HL-60 (cell line): ENCODE results near the gene SMIM5.
"Not testable (repeated sequence)": the region's sequence is repeated elsewhere in the genome, so short reads cannot be mapped to it uniquely, and the experiment has no call there.

Experiments used
- DNase-seq, 2 experiments: peaks; one replicate each; pipeline ENCODE4 v3.0.0-alpha.2; 2010 to 2020; ENCODE audit warnings: low read depth in 1 of 2, low spot score in 1 of 2
- H3K27ac ChIP-seq: fragments of 250-450 bp; sonication (Bioruptor Pico); replicated peaks from 2 replicates; pipeline ENCODE4 v1.5.1; 2020; ENCODE audit warnings: mild to moderate bottlenecking, moderate library complexity
- H3K27me3 ChIP-seq: fragments of 250-450 bp; sonication (Bioruptor Pico); 2 replicates; pipeline ENCODE4 v1.5.1; 2021; ENCODE audit warnings: mild to moderate bottlenecking, moderate library complexity; ENCODE audit not compliant: insufficient read depth, poor library complexity, severe bottlenecking
- H3K4me3 ChIP-seq: replicated peaks from 2 replicates; pipeline ENCODE4 v1.5.1; 2011; ENCODE audit warnings: mild to moderate bottlenecking, control low read depth, low read length; ENCODE audit not compliant: insufficient read depth
- GABPA ChIP-seq: IDR thresholded peaks from 2 replicates; pipeline ENCODE4 v1.6.1; 2012; ENCODE audit warnings: low read depth
- POLR2AphosphoS5 ChIP-seq: IDR thresholded peaks from 2 replicates; pipeline ENCODE4 v1.6.1; 2012; ENCODE audit warnings: low read depth
- REST ChIP-seq: IDR thresholded peaks from 2 replicates; pipeline ENCODE4 v1.6.1; 2012; ENCODE audit warnings: low read depth; ENCODE audit not compliant: insufficient replicate concordance
- SPI1 ChIP-seq: IDR thresholded peaks from 2 replicates; pipeline ENCODE4 v1.6.1; 2012; ENCODE audit warnings: low read depth, mild to moderate bottlenecking, borderline replicate concordance
- TF ChIP-seq, protein P1 (sequence below): IDR thresholded peaks from one replicate; pipeline ENCODE4 v1.5.1; 2011; ENCODE audit warnings: low read length, control low read depth, inconsistent platforms; ENCODE audit not compliant: insufficient read depth

SMIM5 gene

GRCh38 chr17:75637143-75637538, 3.9 kb downstream of the SMIM5 start:
- no peak for DNase-seq
- Histone ChIP-seq H3K4me3 (no peak overlapping the region), H3K27ac (no peak overlapping the region), H3K27me3 (no peaks in the 10 kb centered on the region)
- TF ChIP-seq REST (no peak), SPI1 (no peak), GABPA (no peak), POLR2AphosphoS5 (no peak)
- TF ChIP-seq, protein P1, sequence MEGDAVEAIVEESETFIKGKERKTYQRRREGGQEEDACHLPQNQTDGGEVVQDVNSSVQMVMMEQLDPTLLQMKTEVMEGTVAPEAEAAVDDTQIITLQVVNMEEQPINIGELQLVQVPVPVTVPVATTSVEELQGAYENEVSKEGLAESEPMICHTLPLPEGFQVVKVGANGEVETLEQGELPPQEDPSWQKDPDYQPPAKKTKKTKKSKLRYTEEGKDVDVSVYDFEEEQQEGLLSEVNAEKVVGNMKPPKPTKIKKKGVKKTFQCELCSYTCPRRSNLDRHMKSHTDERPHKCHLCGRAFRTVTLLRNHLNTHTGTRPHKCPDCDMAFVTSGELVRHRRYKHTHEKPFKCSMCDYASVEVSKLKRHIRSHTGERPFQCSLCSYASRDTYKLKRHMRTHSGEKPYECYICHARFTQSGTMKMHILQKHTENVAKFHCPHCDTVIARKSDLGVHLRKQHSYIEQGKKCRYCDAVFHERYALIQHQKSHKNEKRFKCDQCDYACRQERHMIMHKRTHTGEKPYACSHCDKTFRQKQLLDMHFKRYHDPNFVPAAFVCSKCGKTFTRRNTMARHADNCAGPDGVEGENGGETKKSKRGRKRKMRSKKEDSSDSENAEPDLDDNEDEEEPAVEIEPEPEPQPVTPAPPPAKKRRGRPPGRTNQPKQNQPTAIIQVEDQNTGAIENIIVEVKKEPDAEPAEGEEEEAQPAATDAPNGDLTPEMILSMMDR = no peak

- no peaks in the 10 kb centered on the region for H3K27me3 ChIP-seq
- TF ChIP-seq REST = no peak
- TF ChIP-seq SPI1 = no peak
- TF ChIP-seq, protein P1 = no peak
- TF ChIP-seq POLR2AphosphoS5 = no peak
- TF ChIP-seq GABPA = no peak
- H3K27ac ChIP-seq = no peak overlapping the region
Observed at GRCh38 chr17:75637551-75637950, 4.3 kb downstream of the SMIM5 start.

GRCh38 chr17:75638039-75638438, 4.8 kb downstream of the SMIM5 start:
- H3K4me3 ChIP-seq, H3K27ac ChIP-seq, DNase-seq, H3K27me3 ChIP-seq: not testable (repeated sequence)

More at GRCh38 chr17:75637551-75637950, 4.3 kb downstream of the SMIM5 start:
- no peak overlapping the region for H3K4me3 ChIP-seq
- DNase-seq = no peak

GRCh38 chr17:75638893-75639292, 5.7 kb downstream of the SMIM5 start:
- no peak overlapping the region for H3K27ac ChIP-seq
- TF ChIP-seq, protein P1 = no peak
- no peak for TF ChIP-seq POLR2AphosphoS5
- no peak for TF ChIP-seq GABPA
- TF ChIP-seq SPI1 = no peak
- no peak for TF ChIP-seq REST
- H3K27me3 ChIP-seq = no peaks in the 10 kb centered on the region
- no peak overlapping the region for H3K4me3 ChIP-seq
- no peak for DNase-seq
